ENCODE results near the gene COTL1.

- TF ChIP-seq CTCF (IDR thresholded peaks at IDR 0.05) (no peak), POLR2A (IDR thresholded peaks at IDR 0.05) (no peak)
Observed at GRCh38 chr16:84613408-84614072, 4.3 kb downstream of the COTL1 start.

Measured in adrenal gland (tissue), 5 donors.